Measurements from ENCODE around the gene OPRD1. TPM values are rescaled to one million over a fixed set of nuclear protein-coding genes. Genes with fewer than 3 reads are reported as not detected.
"Not testable (repeated sequence)": the region's sequence is repeated elsewhere in the genome, so short reads cannot be mapped to it uniquely, and the experiment has no call there.

OPRD1 gene
- total RNA-seq, 1 experiment from 2014 or later: under 0.01 TPM

GRCh38 chr1:28794582-28794981 lies 17.4 kb upstream of the OPRD1 start:
- DNase-seq (ENCODE audit: low read depth, low spot score); in situ Hi-C loops (cut with HindIII; ENCODE audit: low pct_unique_long_range_greater_than_20kb, low sequenced_read_pairs): not testable (repeated sequence)

DNA sequence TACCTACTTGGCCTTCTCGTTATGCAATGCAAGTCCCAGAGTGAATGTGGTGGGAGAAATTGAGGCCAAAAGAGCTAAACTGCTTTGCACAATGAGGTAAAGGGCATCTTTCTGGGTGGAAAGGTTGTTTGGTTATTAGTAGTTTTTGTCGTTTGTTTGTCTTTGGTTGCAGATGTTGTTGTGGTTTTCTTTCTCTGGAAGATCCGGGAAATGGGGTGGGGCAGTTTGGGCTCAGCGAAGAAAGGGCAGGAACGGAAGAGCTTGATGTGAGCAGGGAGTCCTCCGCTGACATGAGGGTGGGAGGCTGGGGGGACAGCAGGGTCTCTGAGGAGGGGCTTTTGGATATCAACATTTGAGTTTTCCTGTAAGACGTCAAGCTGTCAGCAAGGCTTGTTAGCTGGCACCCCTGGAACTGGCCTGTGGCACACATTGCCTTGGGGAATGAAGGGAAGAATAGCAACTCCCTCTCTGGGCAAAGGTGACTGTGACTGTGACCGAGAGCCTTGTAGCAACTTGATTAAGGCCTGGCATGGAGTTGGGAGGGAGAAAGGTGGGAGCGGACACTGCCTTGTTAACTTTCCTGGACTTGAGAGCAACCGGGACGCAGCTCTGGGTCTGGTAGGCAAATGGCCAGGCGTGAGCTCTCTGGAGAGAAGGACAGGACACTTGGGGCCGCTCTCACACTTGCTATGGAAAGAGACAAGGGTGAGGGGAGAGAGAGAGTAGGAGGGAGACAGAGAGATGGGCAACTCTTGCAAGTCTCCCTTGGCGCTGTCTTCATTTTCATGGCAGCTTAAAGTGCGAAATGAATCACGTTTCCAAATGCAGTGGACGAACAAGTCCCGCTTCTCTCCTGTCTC lies 15.4 kb upstream of the OPRD1 start:
- in situ Hi-C loops (cut with HindIII; ENCODE audit: low pct_unique_long_range_greater_than_20kb, low sequenced_read_pairs): no loop called here

DNA sequence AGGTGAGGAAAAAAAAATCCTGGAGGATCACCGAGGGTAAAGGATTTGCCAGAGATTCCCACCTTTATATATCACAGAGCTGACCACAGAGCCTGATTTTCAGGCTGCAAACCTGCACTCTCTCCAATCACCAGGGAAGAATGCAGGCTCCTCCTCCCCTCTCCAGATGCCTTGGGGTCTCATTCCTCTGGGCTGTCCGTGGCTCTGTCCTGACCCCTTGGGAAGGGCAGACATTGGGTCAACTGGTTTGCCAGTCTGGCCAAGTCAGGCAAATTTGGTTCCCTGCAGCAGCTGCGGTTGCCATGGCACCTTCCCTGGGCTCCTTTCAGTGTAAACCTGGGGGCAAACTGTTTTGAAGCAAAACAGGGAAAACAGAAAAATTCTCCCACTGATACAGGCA lies 11.6 kb upstream of the OPRD1 start:
- DNase-seq (ENCODE audit: low read depth, low spot score): no peak
- in situ Hi-C loops (cut with HindIII; ENCODE audit: low pct_unique_long_range_greater_than_20kb, low sequenced_read_pairs): no loop called here

More for the DNA sequence above, 15.4 kb upstream of the OPRD1 start:
- no peak for DNase-seq (ENCODE audit: low read depth, low spot score)

GRCh38 chr1:28801461-28801860 lies 10.5 kb upstream of the OPRD1 start:
- in situ Hi-C loops (cut with HindIII; ENCODE audit: low pct_unique_long_range_greater_than_20kb, low sequenced_read_pairs): no loop called here

DNA sequence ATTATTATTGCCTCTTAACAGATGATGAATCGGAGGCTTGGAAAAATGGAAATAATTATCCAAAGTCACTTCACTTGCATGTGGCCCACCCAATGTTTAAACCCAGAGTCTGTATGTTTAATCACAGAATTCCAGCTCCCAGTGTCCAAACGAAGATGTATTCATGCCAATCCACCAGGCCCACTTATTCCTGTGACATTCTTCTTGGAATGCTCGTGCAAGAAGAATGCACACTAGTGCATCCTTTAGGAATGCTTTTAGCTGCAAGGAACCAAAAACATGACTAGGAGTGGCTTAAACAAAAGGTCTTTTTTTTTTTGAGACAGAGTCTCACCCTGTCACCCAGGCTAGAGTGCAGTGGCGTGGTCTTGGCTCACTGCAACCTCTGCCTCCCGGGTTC lies 8.9 kb upstream of the OPRD1 start:
- DNase-seq (ENCODE audit: low read depth, low spot score): no peak
- in situ Hi-C loops (cut with HindIII; ENCODE audit: low pct_unique_long_range_greater_than_20kb, low sequenced_read_pairs): no loop called here

More at GRCh38 chr1:28801461-28801860, 10.5 kb upstream of the OPRD1 start:
- DNase-seq (ENCODE audit: low read depth, low spot score): no peak

DNA sequence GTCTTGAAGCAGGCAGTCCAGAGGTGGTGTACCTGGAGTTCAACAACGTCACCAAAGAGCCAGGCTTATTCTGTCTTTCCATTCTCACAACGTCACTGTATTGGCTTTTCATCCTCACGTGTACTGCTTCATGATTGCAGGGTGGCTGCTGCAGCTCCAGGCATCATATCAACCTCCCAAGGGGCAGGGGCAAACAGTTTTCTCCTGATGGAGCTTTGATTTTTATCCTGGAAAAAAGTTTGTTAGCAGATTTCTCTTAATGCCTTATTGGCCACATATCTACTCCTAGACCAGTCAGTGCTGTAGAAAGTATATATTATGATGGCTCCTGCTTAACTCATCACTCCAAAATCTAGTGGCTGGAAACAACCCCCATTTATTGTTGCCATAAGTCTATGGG lies 8.3 kb upstream of the OPRD1 start:
- in situ Hi-C loops (cut with HindIII; ENCODE audit: low pct_unique_long_range_greater_than_20kb, low sequenced_read_pairs): no loop called here
- no peak for DNase-seq (ENCODE audit: low read depth, low spot score)

- in situ Hi-C loops (cut with HindIII; ENCODE audit: low pct_unique_long_range_greater_than_20kb, low sequenced_read_pairs): no loop called here
These were observed 7.9 kb upstream of the OPRD1 start for GRCh38 chr1:28804071-28804470.

GRCh38 chr1:28807046-28807445 lies 4.9 kb upstream of the OPRD1 start:
- in situ Hi-C loops (cut with HindIII; ENCODE audit: low pct_unique_long_range_greater_than_20kb, low sequenced_read_pairs): no loop called here
- DNase-seq (ENCODE audit: low read depth, low spot score): no peak

More at GRCh38 chr1:28804071-28804470, 7.9 kb upstream of the OPRD1 start:
- DNase-seq (ENCODE audit: low read depth, low spot score): no peak

DNA sequence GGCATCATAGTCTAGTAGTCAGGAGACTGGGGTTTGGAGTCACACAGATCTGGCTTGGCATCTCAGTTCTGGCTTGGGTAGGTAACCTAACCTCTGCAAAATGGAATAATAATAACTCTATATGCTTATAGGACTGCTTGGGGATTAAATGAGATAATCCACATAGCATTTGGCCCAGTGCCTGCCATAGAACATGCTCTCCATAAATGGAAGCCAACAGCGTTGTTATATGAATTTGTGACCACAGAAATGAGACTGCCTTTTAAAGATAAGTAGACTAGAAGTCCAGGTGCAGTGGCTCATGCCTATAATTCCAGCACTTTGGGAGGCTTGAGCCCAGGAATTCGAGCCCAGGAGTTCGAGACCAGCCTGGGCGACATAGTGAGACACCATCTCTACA lies 4.0 kb upstream of the OPRD1 start:
- no peak for DNase-seq (ENCODE audit: low read depth, low spot score)
- in situ Hi-C loops (cut with HindIII; ENCODE audit: low pct_unique_long_range_greater_than_20kb, low sequenced_read_pairs): no loop called here

DNA sequence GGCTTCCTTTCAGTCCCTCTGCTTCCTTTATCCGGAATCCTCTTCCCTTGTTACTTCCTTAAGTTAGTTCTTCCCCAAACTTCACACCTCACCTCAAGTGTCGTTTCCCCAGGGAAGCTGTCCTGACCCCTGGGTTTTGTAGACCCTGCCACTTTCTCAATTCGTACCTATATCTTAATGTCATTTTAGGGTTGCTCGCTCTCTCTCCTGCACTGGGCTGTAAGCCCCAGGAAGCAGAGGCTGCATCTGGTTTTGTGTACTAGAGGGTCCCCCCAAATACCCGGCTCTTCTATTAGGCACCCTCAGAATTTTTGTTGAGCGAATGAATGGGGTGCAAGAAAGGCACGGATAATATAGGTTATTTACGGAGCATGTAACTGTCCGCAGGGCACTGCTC lies 603 bp upstream of the OPRD1 start:
- DNase-seq (ENCODE audit: low read depth, low spot score): no peak
- in situ Hi-C loops (cut with HindIII; ENCODE audit: low pct_unique_long_range_greater_than_20kb, low sequenced_read_pairs): no loop called here

DNA sequence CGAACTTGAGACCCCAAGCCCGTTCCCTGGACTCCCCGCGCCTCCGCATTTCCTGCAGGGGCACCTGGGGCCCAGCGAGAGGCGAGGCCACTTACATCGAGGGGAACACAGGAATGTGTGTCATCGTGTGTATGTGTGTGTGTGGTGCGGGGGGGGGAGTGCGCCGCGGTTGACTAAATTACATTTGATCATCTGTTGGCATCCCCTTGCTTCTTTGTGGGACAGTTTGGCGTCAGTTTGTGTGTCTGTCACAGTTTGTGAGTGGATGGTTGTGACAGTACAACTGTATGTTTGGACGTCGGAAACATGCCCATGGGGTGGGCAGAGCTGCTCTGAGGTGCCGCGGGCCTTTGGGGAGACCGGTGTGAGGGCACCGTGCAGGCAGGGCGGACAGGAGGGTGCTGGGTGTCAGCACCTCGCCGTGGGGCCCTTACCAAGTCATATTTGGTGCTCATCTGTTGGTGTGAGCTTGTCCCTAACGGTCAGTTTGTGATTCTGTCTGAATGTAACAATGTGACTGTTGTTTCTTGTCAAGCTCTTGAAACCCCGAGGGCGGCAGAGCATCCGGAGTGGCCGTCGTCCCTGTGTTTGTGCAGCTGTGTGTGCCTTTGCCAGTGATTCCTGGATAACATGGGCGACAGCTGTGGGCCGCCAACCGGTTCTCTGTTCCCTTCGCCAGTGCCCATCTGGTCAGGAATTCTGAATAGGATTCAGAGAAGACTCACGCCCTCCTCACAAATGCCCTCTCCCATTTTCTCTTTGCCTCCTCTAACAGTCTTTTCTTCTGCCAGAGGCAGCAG lies 899 bp downstream of the OPRD1 start:
- DNase-seq (ENCODE audit: low read depth, low spot score): peak; percentile 47
- in situ Hi-C loops (cut with HindIII; ENCODE audit: low pct_unique_long_range_greater_than_20kb, low sequenced_read_pairs): no loop called here

- DNase-seq (ENCODE audit: low read depth, low spot score): no peak
- in situ Hi-C loops (cut with HindIII; ENCODE audit: low pct_unique_long_range_greater_than_20kb, low sequenced_read_pairs): no loop called here
These were observed 2.0 kb downstream of the OPRD1 start for GRCh38 chr1:28813931-28814465.

DNA sequence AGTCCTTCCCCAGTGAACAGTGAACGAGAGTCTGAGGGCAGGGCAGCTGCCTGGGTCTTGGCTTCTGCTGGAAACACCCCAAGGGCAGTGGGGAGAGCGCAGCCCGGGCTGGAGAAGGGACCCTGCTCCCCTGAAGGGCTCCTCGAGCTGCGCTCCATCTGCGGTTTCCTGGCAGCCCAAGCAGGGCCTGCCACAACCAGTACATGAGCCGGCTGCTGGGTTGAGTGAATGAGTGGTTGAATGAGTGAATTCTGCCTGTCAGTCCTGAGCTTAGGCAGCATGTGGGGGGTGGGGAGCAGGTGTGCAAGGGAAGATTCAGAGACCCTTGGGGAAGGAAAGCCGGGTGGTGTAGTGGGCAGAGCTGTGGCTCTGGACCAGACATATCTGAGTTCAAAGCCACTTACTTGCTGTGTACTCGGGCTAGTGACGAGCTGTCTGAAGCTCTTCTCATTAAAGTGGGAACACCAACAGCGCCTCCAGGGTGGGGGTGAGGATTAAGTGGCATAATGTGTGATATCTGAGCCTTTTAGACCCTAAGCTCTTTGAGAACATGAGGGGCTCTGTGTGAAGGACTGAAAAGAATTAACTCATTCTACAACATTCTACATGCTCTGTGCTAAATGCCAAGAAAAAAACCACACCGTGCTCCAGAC lies 3.7 kb downstream of the OPRD1 start:
- DNase-seq (ENCODE audit: low read depth, low spot score): no peak
- in situ Hi-C loops (cut with HindIII; ENCODE audit: low pct_unique_long_range_greater_than_20kb, low sequenced_read_pairs): no loop called here

- in situ Hi-C loops (cut with HindIII; ENCODE audit: low pct_unique_long_range_greater_than_20kb, low sequenced_read_pairs): no loop called here
These were observed 5.2 kb downstream of the OPRD1 start for GRCh38 chr1:28817133-28817532.

GRCh38 chr1:28819020-28819419 lies 7.0 kb downstream of the OPRD1 start:
- in situ Hi-C loops (cut with HindIII; ENCODE audit: low pct_unique_long_range_greater_than_20kb, low sequenced_read_pairs): no loop called here
- DNase-seq (ENCODE audit: low read depth, low spot score): no peak

More at GRCh38 chr1:28817133-28817532, 5.2 kb downstream of the OPRD1 start:
- no peak for DNase-seq (ENCODE audit: low read depth, low spot score)

DNA sequence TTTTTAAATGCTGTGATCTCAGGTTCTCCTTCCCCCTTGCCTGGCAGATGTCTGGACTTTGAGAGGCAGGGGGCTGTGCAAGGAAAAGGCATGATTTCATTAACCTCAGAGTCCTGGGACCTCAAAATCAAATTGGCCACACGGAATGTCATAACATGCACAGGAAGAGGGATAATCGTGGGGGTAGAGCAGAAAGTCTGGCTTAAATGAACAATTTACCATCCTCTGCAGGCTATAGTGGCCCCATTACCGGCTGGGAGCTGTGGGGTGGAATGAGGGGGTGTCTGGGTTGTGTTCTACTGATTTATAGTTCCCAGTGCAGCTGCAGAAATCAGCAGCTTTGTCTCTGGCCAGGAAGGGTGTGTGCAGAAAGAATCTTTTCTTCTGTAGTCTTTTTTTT lies 10.8 kb downstream of the OPRD1 start:
- in situ Hi-C loops (cut with HindIII; ENCODE audit: low pct_unique_long_range_greater_than_20kb, low sequenced_read_pairs): no loop called here
- no peak for DNase-seq (ENCODE audit: low read depth, low spot score)

- DNase-seq (ENCODE audit: low read depth, low spot score); in situ Hi-C loops (cut with HindIII; ENCODE audit: low pct_unique_long_range_greater_than_20kb, low sequenced_read_pairs): not testable (repeated sequence)
These were observed 12.1 kb downstream of the OPRD1 start for GRCh38 chr1:28824061-28824460.
